H9 (cell line): ENCODE results near the gene HDLBP. TPM values are rescaled to one million over a fixed set of nuclear protein-coding genes. Genes with fewer than 3 reads are reported as not detected.

Source experiments
- DNase-seq: peaks from one replicate; pipeline ENCODE4 v3.0.0-alpha.2; 2017
- H2AFZ ChIP-seq: one replicate; pipeline ENCODE4 v1.6.1; 2013; ENCODE audit warnings: mild to moderate bottlenecking, low read length, control low read depth, moderate library complexity
- H2AK5ac ChIP-seq: 2 replicates; pipeline ENCODE4 v1.6.1; 2013; ENCODE audit warnings: low read length, control low read depth, mixed read lengths; ENCODE audit not compliant: insufficient read length
- H2BK120ac ChIP-seq: one replicate; pipeline ENCODE4 v1.6.1; 2013; ENCODE audit warnings: low read depth, mild to moderate bottlenecking, low read length, control low read depth, inconsistent platforms; ENCODE audit not compliant: poor library complexity, severe bottlenecking
- H2BK12ac ChIP-seq: 2 replicates; pipeline ENCODE4 v1.6.1; 2013; ENCODE audit warnings: low read length, control low read depth, mixed read lengths, low read depth; ENCODE audit not compliant: insufficient read length
- H2BK15ac ChIP-seq: 2 replicates; pipeline ENCODE4 v1.6.1; 2013; ENCODE audit warnings: low read depth, low read length, control low read depth
- H2BK20ac ChIP-seq: one replicate; pipeline ENCODE4 v1.6.1; 2013; ENCODE audit warnings: low read depth, mild to moderate bottlenecking, low read length, control low read depth, inconsistent platforms; ENCODE audit not compliant: poor library complexity, severe bottlenecking
- H2BK5ac ChIP-seq: 2 replicates; pipeline ENCODE4 v1.6.1; 2013; ENCODE audit warnings: low read length, control low read depth, mixed read lengths; ENCODE audit not compliant: insufficient read length
- H3K14ac ChIP-seq: 2 replicates; pipeline ENCODE4 v1.6.1; 2013; ENCODE audit warnings: low read length, control low read depth; ENCODE audit not compliant: insufficient read depth
- H3K18ac ChIP-seq: 2 replicates; pipeline ENCODE4 v1.6.1; 2013; ENCODE audit warnings: low read depth, mild to moderate bottlenecking, mixed read lengths, low read length, control low read depth; ENCODE audit not compliant: insufficient read length
- H3K23ac ChIP-seq: 2 replicates; pipeline ENCODE4 v1.6.1; 2013; ENCODE audit warnings: low read length, control low read depth, mixed read lengths, low read depth; ENCODE audit not compliant: insufficient read length
- H3K23me2 ChIP-seq: 2 replicates; pipeline ENCODE4 v1.6.1; 2013; ENCODE audit warnings: low read depth, mild to moderate bottlenecking, mixed read lengths, low read length, control low read depth; ENCODE audit not compliant: insufficient read length, poor library complexity, severe bottlenecking
- H3K27ac ChIP-seq: 2 replicates; pipeline ENCODE4 v1.5.1; 2013; ENCODE audit warnings: low read length, control low read depth, mixed read lengths, low read depth; ENCODE audit not compliant: insufficient read length
- H3K27me3 ChIP-seq: 2 replicates; pipeline ENCODE4 v1.6.1; 2013; ENCODE audit warnings: low read length, control low read depth, inconsistent platforms; ENCODE audit not compliant: insufficient read depth
- H3K4ac ChIP-seq: 2 replicates; pipeline ENCODE4 v1.6.1; 2013; ENCODE audit warnings: low read depth, mild to moderate bottlenecking, control low read depth, inconsistent platforms, low read length, moderate library complexity
- H3K4me1 ChIP-seq: 2 replicates; pipeline ENCODE4 v1.6.1; 2013; ENCODE audit warnings: low read length, control low read depth, inconsistent platforms; ENCODE audit not compliant: insufficient read depth
- H3K4me2 ChIP-seq: 2 replicates; pipeline ENCODE4 v1.6.1; 2013; ENCODE audit warnings: low read length, control low read depth, mixed read lengths; ENCODE audit not compliant: insufficient read length, insufficient read depth
- H3K56ac ChIP-seq: 2 replicates; pipeline ENCODE4 v1.6.1; 2013; ENCODE audit warnings: low read depth, mild to moderate bottlenecking, mixed read lengths, low read length, control low read depth; ENCODE audit not compliant: insufficient read length
- H3K79me1 ChIP-seq: 2 replicates; pipeline ENCODE4 v1.6.1; 2013; ENCODE audit warnings: low read depth, mild to moderate bottlenecking, moderate library complexity, low read length, control low read depth, inconsistent platforms; ENCODE audit not compliant: insufficient read depth, poor library complexity, severe bottlenecking
- H3K79me2 ChIP-seq: 2 replicates; pipeline ENCODE4 v1.6.1; 2013; ENCODE audit warnings: low read length, control low read depth, inconsistent platforms; ENCODE audit not compliant: insufficient read depth
- H3K9ac ChIP-seq: 2 replicates; pipeline ENCODE4 v1.6.1; 2013; ENCODE audit warnings: low read length, control low read depth, mixed read lengths; ENCODE audit not compliant: insufficient read length; ENCODE audit errors: extremely low read depth
- H3K9me3 ChIP-seq: one replicate; pipeline ENCODE4 v1.6.1; 2013; ENCODE audit warnings: low read depth, low read length, inconsistent platforms; ENCODE audit not compliant: control insufficient read depth
- H3T11ph ChIP-seq: one replicate; pipeline ENCODE4 v1.6.1; 2013; ENCODE audit warnings: mild to moderate bottlenecking, low read length, control low read depth, inconsistent platforms
- H4K20me1 ChIP-seq: one replicate; pipeline ENCODE4 v1.6.1; 2013; ENCODE audit not compliant: control insufficient read depth, insufficient read length, insufficient read depth
- H4K5ac ChIP-seq: 2 replicates; pipeline ENCODE4 v1.6.1; 2013; ENCODE audit warnings: low read depth, mild to moderate bottlenecking, mixed read lengths, low read length, control low read depth; ENCODE audit not compliant: insufficient read length
- H4K8ac ChIP-seq: replicated peaks from 2 replicates; pipeline ENCODE4 v1.6.1; 2013; ENCODE audit warnings: low read length, control low read depth, mixed read lengths, low read depth; ENCODE audit not compliant: insufficient read length
- H4K91ac ChIP-seq: 2 replicates; pipeline ENCODE4 v1.6.1; 2013; ENCODE audit warnings: low read depth, mild to moderate bottlenecking, moderate library complexity, mixed read lengths, low read length, control low read depth; ENCODE audit not compliant: insufficient read length
- H3K27ac Mint-ChIP-seq, 3 experiments: 2 replicates in 2 of 3; 3 replicates in 1 of 3; pipeline ENCODE4 v1.8.0; 2020 to 2021; ENCODE audit warnings: mixed read lengths in 3 of 3, mild to moderate bottlenecking in 1 of 3, moderate library complexity in 1 of 3
- H3K27me3 Mint-ChIP-seq: 2 replicates; pipeline ENCODE4 v1.8.0; 2021; ENCODE audit warnings: low read depth, mild to moderate bottlenecking, moderate library complexity, mixed read lengths
- H3K36me3 Mint-ChIP-seq, 3 experiments: 2 replicates in 2 of 3; 3 replicates in 1 of 3; pipeline ENCODE4 v1.8.0; 2020 to 2021; ENCODE audit warnings: low read depth in 3 of 3, mixed read lengths in 3 of 3; ENCODE audit not compliant: insufficient read depth in 1 of 3
- H3K4me1 Mint-ChIP-seq, 2 experiments: 2 replicates each; pipeline ENCODE4 v1.8.0; 2020; ENCODE audit warnings: mixed read lengths in 2 of 2
- H3K4me3 Mint-ChIP-seq, 2 experiments: 2 replicates in 1 of 2; 3 replicates in 1 of 2; pipeline ENCODE4 v1.8.0; 2020 to 2021; ENCODE audit warnings: mild to moderate bottlenecking in 2 of 2, mixed read lengths in 2 of 2, moderate library complexity in 1 of 2
- H3K9me3 Mint-ChIP-seq, 2 experiments: 2 replicates in 1 of 2; 3 replicates in 1 of 2; pipeline ENCODE4 v1.8.0; 2020; ENCODE audit warnings: mild to moderate bottlenecking in 2 of 2, mixed read lengths in 2 of 2, moderate library complexity in 1 of 2
- WGBS: extraction: QIAGEN DNeasy Blood & Tissue Kit; methylation state at CpG from one replicate; pipeline ENCODE4 v1.1.7; 2013; ENCODE audit warnings: missing lambda C conversion rate, low lambda C conversion rate, mixed read lengths; ENCODE audit not compliant: insufficient read length; ENCODE audit errors: extremely low coverage; 5-methylcytosine and 5-hydroxymethylcytosine counted together
- total RNA-seq: library from RNA; stranded (reverse); gene quantifications from 2 replicates; pipeline ENCODE4 v1.2.1, GENCODE V29; 2021
- TF ChIP-seq, protein P1 (sequence below): fragments of 200-600 bp; sonication (generic); conservative IDR thresholded peaks from 3 replicates; pipeline ENCODE4 v1.8.0; 2021; ENCODE audit warnings: antibody characterized with exemption, mild to moderate bottlenecking

Gene HDLBP
- total RNA-seq, 1 experiment from 2014 or later: 364 TPM

DNA sequence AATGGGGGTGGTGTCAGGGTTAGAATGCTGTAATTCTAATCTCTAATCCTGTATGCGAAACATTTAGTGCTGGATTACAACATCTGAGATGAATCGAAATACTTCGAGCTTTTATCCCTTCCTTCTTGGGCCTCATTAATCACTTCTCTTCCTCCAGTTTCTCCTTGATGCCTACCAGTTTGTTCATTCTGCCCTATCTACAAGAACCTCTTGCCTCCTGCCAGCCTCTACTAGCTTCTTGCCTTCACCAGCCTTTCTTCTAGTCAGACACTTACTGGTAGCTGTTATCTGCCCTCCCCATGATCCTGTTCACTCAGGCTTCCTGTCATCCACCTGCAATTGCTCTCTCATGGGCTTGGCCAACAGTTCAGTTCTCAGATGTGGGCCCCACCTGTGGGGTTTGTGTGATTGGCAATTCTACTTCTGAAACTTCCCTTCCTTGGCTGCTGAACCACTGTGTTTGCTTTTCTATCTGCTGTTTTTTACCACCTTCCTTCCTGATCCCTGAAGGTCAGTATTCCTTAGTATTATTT, 25.2 kb upstream of the HDLBP start:
- Mint-ChIP-seq H3K4me1 (peaks cover 0 to 2% of the 10 kb centered on the region in 2 experiments; a peak in 1 of 4 replicates), H3K9me3 (no peaks in the 10 kb centered on the region), H3K27me3 (no peaks in the 10 kb centered on the region), H3K27ac (peak overlapping the region in 2 of 3 experiments; percentile 16 to 44; a peak in 4 of 7 replicates), H3K36me3 (peaks cover 54 to 91% (median 90%) of the 10 kb centered on the region in 3 experiments), H3K4me3 (no peak overlapping the region)
- Histone ChIP-seq H3K4me1 (no peaks in the 10 kb centered on the region), H3K14ac (no peak overlapping the region), H3K56ac (no peak overlapping the region), H3K79me2 (no peaks in the 10 kb centered on the region), H4K91ac (no peak overlapping the region), H4K20me1 (no peaks in the 10 kb centered on the region), H2BK12ac (no peak overlapping the region), H2AFZ (no peak overlapping the region), H2BK20ac (no peak overlapping the region), H3K23me2 (no peaks in the 10 kb centered on the region), H4K5ac (no peak overlapping the region), H2BK120ac (no peak overlapping the region), H2BK5ac (no peak overlapping the region), H3K9ac (no peak overlapping the region), H3K4me2 (no peak overlapping the region), H3K18ac (no peak overlapping the region), H3T11ph (no peak overlapping the region), H3K9me3 (no peaks in the 10 kb centered on the region), H3K4ac (no peak overlapping the region), H3K27ac (no peak overlapping the region), H2BK15ac (no peak overlapping the region), H3K79me1 (no peaks in the 10 kb centered on the region), H3K27me3 (no peaks in the 10 kb centered on the region), H3K23ac (no peak overlapping the region), H2AK5ac (no peak overlapping the region), H4K8ac (no peak overlapping the region)
- TF ChIP-seq, protein P1, sequence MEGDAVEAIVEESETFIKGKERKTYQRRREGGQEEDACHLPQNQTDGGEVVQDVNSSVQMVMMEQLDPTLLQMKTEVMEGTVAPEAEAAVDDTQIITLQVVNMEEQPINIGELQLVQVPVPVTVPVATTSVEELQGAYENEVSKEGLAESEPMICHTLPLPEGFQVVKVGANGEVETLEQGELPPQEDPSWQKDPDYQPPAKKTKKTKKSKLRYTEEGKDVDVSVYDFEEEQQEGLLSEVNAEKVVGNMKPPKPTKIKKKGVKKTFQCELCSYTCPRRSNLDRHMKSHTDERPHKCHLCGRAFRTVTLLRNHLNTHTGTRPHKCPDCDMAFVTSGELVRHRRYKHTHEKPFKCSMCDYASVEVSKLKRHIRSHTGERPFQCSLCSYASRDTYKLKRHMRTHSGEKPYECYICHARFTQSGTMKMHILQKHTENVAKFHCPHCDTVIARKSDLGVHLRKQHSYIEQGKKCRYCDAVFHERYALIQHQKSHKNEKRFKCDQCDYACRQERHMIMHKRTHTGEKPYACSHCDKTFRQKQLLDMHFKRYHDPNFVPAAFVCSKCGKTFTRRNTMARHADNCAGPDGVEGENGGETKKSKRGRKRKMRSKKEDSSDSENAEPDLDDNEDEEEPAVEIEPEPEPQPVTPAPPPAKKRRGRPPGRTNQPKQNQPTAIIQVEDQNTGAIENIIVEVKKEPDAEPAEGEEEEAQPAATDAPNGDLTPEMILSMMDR: no peak
- no CpG with 5 or more reads among the region's 3 CpGs for WGBS
- no peak for DNase-seq
